ENCODE data around the gene RLN3.
A peak's percentile ranks its signal among the peaks of the same experiment; 100 is the strongest.
"Not testable (repeated sequence)": the region's sequence is repeated elsewhere in the genome, so short reads cannot be mapped to it uniquely, and the experiment has no call there.

Gene RLN3

DNA sequence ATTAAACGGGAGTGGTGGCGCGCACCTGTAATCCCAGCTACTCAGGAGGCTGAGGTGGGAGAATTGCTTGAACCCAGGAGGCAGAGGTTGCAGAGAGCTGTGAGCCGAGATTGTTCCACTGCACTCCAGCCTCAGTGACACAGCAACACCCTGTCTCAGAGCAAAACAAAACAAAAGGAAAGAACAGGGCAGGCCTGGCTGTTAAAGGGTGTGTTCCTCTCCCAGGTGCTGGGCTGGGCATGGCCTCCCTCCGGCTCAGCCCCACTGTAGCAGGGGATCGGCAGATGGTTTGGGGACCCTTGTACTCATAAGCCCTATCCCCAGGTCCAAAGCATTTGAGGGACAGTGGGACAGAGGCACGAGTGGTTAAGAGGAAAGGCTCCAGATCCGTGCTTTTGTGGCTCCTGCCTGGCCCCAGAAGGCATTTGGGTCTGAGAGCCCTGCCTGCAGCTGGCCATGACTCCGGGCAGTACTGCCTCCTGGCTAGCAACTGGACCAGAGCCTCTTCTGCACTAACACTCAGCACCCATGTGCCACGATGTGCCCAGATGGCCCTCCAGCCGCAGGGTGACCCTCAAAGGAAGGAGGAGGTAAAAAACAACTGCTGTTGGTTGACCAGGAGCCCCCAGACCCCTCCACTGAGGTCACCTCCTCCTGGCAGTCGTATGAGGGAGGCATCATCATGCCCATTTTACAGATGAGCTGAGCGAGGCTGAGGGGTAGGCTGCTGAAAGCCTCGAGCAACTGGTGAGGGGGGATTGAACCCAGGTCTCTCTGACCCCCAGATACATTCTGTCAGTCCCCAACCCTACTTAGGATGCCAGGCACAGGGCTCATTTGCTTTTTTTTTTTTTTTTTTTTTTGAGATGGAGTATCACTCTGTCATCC, 31.8 kb upstream of the RLN3 start:
- no peak for DNase-seq

DNA sequence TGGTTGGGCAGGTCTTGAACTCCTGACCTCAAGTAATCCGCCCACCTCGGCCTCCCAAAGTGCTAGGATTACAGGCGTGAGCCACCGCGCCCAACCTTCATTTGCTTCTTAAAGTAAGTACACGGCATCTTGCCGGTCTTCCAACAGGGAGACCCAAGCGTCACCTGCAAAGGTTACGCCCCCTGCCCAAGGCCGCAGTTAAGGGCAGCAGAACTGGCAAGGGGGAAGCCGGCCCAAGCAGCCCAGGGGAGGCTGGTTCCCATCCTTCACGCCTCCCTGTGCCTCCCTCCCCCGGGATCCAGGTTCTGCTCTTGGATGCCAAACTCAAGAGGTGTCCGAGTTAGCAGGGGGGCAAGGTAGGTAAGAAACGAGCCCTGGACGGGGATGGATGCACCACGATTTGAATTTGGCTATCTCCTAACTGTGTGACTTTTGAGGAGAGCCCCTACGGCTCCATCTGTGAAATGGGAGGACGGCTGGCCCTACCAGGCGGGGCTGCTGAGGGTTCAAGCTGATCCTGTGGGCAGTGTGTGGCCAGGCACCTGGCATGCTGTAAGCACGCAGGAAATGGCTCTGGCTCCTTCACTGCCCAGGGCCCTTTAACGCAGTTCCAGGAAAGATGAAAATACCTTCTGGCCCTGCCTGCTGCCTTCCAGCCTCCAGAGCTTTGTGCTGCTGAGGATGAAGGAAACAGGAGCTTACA, 30.9 kb upstream of the RLN3 start:
- no peak for DNase-seq

DNA sequence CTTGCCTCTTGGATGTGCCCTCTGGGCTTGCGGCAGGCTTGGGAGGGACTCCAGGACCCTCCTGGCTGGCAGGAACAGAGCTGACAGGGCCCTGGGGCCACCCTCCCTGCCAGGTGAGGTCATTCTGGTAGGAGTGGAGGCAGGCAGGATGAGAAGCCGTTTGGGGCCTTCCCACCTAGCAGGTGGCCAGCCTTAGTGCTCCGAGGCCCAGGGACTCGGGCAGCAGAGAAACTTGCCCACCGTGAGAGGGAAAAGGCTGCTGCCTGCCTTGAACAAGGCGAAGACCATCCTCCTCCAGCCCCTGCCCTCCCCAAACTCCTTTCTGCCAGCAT, 30.4 kb upstream of the RLN3 start:
- no peak for DNase-seq

DNA sequence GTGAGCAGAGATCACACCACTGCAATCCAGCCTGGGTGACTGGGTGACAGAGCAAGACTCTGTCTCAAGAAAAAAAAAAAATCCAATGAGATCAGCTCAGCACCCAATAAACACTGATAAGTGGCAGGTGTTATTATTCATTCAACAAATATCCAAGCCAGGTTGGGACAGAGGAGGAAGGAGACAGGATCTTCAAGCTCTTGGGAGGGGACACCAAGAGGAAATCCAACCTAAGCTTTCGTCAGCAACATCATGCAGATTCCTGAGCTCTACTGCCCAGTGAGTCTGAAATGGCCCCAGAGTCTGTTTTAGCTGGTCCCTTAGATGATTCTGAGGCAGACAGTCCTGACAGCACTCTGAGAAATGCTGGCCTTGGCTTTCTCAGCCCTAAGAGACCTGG, 29.5 kb upstream of the RLN3 start:
- no peak for DNase-seq

DNA sequence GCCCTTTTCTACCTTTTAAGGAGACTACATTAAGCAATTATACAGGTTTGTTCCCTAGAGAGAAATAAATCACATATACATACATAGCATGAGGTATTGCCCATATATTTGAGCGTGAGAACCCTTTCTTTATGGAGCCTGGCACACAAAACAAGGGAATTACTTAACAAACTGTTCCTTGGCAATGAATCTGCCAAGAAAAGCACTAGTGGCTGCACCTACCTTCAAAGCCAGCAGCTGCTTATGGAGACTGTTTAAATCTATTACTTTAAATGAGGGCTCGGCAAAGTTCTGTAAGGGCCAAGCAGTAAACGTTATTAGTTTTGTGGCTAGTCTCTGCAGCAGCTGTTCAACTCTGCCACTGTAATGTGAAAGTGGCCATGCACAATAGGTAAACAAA, 28.9 kb upstream of the RLN3 start:
- DNase-seq: no peak

DNA sequence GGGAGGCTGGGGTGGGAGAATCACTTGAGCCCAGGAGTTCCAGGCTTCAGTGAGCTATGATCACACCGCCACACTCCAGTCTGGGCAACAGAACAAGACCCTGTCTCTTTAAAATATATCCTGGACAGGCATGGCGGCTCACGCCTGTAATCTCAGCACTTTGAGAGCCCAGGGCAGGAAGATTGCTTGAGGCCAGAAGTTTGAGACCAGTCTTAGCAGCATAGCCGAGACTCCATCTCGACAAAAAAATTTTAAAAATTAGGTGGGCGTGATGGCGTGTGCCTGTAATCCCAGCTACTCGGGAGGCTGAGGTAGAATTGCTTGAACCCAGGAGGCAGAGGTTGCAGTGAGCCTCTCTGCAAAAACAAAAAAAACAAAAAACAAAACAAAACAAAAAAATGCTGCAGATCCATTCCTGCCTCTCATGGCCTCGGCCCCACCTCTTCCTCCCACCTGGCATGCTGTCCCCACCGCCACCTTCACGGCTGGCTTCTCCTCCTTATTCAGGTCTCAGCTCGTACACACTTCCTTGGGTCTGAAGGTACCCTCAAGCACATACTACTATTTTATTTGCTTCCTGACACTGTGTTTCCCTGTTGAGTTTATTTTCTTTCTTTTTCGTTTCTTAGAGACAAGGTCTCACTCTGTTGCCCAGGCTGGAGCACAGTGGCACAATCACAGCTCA, 27.1 kb upstream of the RLN3 start:
- DNase-seq: no peak

DNA sequence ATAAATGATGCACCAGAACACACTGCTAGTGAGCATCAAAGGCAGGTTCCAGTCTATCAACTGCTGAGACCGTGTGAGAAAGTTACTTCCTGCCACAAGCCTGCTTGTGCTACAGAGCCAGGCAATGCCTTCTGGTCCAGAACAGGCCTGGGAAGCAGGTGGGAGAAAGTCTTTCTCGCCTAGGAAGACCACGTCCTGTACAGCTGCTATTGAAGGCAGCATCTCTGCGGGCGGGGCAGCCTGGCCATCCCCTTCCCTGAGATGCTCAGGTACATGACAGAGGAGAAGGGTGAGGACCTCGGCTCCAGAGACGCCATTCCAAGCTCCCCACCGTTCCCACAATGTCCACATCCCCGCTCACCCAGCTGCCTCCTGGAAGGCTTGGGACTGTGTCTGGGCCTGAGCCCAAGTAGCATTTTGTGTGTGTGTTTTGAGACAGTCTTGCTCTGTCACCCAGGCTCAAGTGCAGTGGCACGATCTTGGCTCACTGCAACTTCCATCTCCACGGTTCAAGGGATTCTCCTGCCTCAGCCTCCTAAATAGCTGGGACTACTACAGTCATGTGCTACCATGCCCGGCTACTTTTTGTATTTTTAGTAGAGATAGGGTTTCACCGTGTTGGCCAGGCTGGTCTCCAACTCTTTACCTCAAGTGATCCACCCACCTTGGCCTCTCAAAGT, 25.2 kb upstream of the RLN3 start:
- DNase-seq: peak in 1 of 2 donors; percentile 19

DNA sequence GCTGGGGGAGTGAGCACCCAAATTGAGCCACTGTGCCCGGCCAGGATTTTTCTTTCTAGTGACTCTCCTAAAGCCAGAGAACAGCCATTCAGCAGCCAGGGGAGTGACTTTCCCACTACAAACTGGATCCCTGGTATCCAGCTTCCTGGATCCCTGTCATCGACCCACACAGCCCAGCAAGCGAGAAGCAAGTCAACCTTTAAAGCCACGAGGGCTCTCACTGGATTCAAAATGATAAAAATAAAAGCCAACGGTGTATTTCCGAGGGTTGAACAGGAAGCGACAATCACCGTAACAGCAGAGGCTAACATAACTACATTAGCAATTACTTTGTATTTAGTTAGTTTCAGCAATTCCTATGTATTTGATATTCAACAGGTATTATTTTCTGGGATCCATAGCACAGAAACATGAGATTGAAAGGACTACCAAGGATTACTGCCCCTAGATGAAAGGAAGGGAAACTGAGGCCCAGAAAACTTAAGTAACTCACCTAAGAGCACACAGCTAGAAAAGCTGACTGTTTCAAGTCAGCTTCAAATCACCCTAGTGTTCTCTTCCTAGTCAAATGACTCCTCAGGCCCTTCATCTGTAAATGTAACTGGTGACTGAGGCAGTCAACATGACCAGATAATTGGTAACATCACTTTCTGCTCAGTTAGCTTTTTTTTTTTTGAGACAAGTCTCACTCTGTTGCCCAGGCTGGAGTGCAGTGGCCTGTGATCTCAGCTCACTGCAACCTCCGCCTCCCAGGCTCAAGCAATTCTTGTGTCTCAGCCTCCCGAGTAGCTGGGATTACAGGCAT, 24.5 kb upstream of the RLN3 start:
- no peak for DNase-seq

DNA sequence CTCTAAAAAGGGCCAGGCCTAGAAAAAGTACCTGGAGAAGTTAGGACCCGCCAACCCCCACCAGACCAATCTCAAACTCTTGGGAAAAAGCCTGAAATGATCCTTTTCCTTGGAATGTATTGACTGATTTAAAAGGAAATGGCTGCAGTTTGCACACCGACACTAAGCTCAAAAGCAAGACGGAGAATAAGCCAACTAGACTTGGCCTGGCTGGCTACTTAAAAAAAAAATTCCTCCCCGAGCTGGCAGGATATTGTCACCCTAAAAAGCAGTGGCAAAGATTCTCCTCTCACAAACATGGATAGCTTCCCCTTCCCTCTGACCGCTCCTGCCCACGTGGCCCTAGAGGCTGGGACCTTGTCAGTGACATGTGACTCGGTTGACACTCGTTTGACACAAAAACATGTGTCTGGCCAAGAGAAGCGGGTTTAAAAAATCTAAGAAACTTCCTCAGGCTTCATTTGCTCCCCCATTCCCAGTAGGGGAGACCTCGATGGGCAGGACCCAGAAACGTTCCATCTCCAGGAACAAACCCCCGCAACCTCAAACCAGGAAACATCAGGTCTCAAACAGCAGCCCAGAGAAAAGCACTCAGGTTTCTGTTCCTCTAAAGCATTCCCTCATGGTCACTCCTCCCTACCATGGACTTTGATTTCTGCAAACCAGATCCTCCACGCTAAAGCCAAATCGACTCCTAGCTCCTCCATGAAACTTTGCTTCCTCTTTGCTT, 23.2 kb upstream of the RLN3 start:
- peak in 1 of 2 donors; percentile 34 for DNase-seq

DNA sequence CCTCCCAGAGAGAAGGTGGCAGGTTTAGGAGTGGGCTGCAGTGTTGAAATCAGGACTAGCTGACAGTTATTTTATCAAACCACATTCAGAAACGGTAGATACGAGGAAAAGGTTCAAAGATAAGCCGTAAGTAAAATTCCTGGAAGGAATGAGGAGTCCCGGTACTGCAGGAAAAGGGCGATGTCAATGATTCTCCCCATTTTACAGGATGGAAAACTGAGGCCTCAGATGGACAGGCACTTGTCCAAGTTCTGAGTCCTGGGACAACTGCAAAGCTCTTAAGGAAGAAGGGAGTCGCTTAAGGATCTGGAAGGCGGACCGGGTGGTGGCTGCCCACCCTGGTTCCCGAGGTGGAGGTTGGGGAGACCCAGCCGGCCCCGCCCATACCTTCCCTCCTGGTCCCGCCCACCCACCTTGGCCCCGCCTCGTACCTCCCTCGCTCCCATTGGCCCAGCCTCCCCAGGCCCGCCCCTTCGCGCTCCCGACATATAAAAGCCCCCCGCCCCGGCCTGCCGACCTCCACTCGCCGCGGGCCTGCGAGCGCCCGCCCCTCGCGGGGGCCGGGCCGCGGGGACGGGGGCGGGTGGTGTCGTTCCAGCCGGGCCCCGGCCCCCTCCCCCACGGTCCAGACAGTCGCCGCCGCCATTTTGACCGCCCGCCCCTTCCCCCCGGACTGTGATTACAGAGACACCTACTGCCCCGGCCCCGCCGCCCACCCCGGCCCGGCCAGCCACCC, 22.4 kb upstream of the RLN3 start:
- peak; percentile 85 to 94 for DNase-seq

DNA sequence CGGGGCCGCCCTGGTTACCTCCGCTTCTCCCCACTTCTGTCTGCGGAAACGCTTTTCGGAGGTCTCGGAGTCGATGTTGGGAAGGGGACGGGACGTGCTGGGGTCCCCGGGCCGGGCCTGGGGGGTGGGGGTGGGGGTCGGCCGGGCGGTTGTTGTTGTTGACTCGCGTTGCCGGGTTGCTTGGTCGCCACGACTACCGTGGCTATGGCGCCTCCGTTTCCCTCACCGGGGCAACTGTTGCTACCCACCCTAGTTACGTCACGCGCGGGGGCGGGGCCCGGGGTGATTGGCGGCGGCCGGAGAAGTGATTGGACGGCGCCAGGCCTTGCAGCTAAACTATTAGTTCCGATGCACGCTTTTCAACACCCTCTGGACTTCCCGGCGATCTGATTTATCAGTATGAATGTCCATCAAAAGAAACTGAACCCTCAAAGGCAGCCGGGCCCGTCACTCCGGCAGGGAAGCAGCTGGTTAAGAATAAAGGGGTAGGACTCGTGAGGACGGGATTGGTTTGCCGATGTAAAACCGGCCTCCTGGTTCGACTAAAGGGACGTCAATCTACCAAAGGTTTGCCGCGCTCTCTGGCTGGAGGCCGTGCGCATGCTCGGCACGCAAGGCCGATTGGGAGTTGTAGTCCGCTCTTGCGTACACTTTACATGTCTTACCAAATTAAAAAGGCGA, 21.7 kb upstream of the RLN3 start, which contains the start of gene RFX1:
RFX1 (minus strand) TSS at position 236 of the 681 bp plus-strand sequence. CDS start 12,477 bp downstream, outside the sequence.
- peak; percentile 98 to 100 for DNase-seq

DNA sequence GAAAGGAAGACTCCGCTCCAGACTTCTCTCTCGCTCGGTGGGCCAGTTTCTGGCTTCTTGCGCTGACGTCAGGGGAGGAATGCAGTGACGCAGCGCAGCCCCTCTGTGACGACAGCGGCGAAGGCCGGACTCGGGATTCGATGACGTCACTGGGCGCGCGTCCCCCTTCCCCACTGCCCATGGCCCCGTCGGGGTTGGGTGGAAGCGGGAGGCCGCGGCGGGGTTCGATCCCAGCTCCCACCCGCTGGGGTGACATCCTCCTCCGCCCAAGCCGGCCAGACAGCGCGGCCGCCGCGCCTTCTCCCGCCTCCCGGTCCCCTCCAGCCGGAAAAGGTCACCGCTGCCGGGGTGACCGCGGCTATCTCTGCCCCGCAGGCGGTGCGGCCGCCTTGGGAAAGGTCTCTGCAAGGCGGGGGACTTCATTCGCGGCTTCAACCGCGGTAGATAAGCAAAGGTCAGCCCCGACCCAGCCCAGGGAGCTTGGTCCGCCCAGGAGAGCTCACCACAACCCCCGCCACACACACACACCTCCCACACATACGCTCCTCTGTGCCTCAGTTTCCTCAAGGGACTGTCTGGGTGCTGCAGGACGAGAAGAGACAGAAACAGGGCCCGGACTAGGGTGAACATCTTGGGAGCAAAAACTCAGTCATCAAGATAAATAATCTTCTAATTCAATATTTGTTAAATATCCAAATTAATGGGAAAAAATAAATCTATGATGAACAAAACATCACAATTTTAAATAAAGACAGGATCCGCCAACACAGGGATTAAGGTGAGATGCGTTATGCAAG, 21.0 kb upstream of the RLN3 start:
- peak in 1 of 2 donors; percentile 97 for DNase-seq

DNA sequence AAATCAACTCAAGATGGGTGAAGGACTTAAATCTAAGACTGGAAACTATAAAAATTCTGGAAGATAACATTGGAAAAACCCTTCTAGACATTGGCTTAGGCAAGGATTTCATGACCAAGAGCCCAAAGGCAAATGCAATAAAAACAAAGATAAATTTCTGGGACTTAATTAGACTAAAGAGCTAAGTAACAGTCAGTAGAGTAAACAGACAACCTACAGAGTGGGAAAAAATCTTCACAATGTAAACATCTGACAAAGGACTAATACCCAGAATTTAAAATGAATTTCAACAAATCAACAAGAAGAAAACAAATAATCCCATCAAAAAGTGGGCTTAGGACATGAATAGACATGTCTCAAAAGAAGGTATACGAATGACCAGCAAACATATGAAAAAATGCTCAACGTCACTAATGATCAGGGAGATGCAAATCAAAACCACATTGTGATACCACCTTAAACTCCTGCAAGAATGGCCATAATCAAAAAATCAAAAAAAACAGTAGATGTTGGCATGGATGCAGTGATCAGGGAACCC, 15.5 kb upstream of the RLN3 start:
- no peak for DNase-seq

DNA sequence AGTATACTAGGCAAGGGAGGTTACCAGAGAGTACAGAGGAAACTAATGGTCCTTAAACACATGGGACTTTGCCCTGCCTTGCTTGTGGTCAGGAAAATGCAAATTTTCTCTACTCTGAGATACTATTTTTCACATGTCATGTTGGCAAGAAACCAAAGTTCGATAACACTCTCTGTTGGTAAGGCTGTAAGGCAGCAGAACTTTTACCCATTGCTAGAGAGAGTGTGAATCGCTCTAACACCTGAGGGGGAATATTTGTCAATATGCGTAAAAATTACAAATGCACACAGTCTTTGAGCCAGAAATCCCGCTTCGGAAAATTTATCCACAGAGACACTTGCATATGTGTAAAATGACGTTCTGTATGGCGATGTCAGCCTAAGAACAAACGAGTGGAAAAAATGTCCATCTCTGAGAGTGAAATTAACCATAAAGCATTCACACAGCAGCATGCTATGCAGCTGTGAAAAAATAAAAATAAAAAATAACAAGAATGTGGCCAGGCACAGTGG, 12.4 kb upstream of the RLN3 start:
- DNase-seq: no peak

DNA sequence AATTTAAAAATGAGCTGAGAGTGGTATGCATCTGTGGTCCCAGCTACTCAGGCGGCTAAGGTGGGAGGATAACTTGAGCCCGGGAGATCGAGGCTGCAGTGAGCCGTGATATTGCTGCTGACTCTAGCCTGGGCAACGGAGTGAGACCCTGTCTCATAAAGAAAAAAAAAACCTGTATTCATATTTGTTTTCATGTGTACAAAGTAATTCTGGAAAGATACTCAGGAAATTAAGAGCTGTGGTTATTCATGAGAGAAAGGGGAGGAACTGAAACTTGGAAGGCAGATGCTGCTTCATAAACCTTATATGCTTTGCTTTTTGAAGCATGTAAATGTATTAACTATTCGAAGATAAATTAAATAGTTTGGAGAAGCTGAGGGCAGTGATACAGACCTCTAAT, 8.8 kb upstream of the RLN3 start:
- no peak for DNase-seq

DNA sequence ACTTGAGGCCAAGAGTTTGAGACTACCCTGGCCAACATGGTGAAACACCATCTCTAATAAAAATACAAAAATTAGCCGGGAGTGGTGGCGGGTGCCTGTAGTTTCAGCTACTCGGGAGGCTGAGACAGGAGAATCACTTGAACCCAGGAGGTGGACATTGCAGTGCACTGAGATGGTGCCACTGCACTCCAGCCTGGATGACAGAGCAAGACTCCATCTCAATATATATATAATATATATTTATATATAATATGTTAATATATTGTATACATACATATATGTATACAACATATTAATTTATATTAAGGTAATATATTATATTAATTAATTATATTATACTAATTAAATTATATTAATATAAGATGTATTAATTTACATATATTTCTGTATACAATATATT, 8.2 kb upstream of the RLN3 start:
- DNase-seq: not testable (repeated sequence)

DNA sequence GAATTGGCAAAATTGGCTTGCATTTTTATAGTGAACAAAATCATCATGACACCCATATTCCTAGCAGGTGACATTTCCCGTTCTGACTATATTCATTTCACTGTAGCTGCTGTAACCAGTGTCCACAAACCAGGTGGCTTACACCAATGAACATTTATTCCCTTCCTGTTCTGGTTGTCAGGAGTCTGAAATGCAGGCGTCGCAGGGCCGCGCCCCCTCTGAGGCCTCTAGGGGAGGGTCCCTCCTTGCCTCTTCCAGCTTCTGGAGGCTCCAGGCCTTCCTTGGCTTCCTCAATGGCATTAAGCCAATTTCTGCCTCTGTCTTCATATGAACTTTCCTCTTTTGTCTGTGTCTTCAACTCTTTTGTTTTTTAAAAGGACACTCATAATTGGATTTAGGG, 6.5 kb upstream of the RLN3 start:
- DNase-seq: no peak

DNA sequence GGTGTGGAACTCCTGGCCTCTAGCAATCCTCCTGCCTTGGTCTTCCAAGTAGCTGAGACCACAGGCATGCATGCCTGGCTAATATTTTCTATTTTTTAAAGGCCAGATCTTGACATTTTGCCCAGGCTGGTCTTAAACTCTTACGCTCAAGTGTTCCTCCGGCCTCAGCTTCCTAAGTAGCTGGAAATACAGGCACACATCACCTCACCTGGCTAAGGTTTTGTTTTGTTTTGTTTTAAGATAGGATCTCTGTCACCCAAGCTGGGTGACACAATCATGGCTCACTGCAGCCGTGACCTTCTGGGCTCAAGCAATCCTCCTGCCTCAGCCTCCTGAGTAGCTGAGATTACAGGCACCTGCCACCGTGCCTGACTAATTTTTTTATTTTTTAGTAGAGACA, 5.5 kb upstream of the RLN3 start:
- DNase-seq: no peak

All from bone marrow (tissue), 2 donors.